Stomach (tissue), 9 donors: ENCODE results near the gene C1orf226. TPM values are rescaled to one million over a fixed set of nuclear protein-coding genes. Genes with fewer than 3 reads are reported as not detected.

Experiments used
- DNase-seq, 2 donors: peaks; one replicate each; pipeline versions ENCODE4 v3.0.0 to v3.0.0-alpha.2; 2013 to 2019
- H3K27ac ChIP-seq, 5 donors: fragments of 200-600 bp in 4 of 5; sonication (generic) in 4 of 5; one replicate each; pipeline ENCODE4 v1.5.1; 2013 to 2019; ENCODE audit warnings: mild to moderate bottlenecking in 1 of 5, moderate library complexity in 1 of 5
- H3K27me3 ChIP-seq, 3 donors: fragments of 200-600 bp; sonication (generic); one replicate each; pipeline ENCODE4 v1.5.1; 2017 to 2019; ENCODE audit warnings: mixed run types in 1 of 3
- H3K36me3 ChIP-seq, 4 donors: fragments of 200-600 bp; sonication (generic); 1 replicate in 3 of 4; 2 replicates in 1 of 4; pipeline ENCODE4 v1.5.1; 2016 to 2019
- H3K4me1 ChIP-seq, 4 donors: fragments of 200-600 bp; sonication (generic); one replicate each; pipeline ENCODE4 v1.5.1; 2016 to 2019
- H3K4me3 ChIP-seq, 4 donors: fragments of 200-600 bp; sonication (generic) in 3 of 4; one replicate each; pipeline ENCODE4 v1.5.1; 2016 to 2019; ENCODE audit warnings: mild to moderate bottlenecking in 1 of 4
- H3K9me3 ChIP-seq, 4 donors: fragments of 200-600 bp; sonication (generic); one replicate each; pipeline ENCODE4 v1.5.1; 2016 to 2019
- CTCF ChIP-seq, 7 experiments: fragments of 450-650 bp in 4 of 7; fragments of 200-600 bp in 3 of 7; sonication (generic) in 3 of 7; IDR thresholded peaks; one replicate each; pipeline ENCODE4 v1.5.1; 2016 to 2019; ENCODE audit warnings: antibody characterized with exemption in 7 of 7, control low read depth in 2 of 7, mild to moderate bottlenecking in 1 of 7
- EP300 ChIP-seq: sonication (generic); formaldehyde crosslinking; IDR thresholded peaks from one replicate; pipeline ENCODE4 v1.6.1; 2017; ENCODE audit warnings: antibody characterized with exemption
- POLR2A ChIP-seq, 4 donors: fragments of 450-650 bp; IDR thresholded peaks; one replicate each; pipeline ENCODE4 v1.6.1; 2016; ENCODE audit warnings: antibody characterized with exemption in 4 of 4, control low read depth in 2 of 4, mild to moderate bottlenecking in 1 of 4, moderate library complexity in 1 of 4
- POLR2AphosphoS5 ChIP-seq, 3 donors: sonication (generic); formaldehyde crosslinking; IDR thresholded peaks; one replicate each; pipeline ENCODE4 v1.6.1; 2016; ENCODE audit warnings: antibody characterized with exemption in 3 of 3
- WGBS, 5 donors: extraction: QIAGEN DNeasy Blood & Tissue Kit in 3 of 5; methylation state at CpG; one replicate each; pipeline versions ENCODE4 v1.1.5 to v1.1.7; 2013 to 2018; 5-methylcytosine and 5-hydroxymethylcytosine counted together
- intact Hi-C: fragments of 100-400 bp; cut with DNase I; formaldehyde crosslinking; loops from one replicate; pipeline ENCODE4 v1.15.1; 2023; ENCODE audit warnings: low total_unique reads
- polyA plus RNA-seq, 3 donors: library from polyadenylated mRNA; stranded (reverse); fragments of 200-250 nt; gene quantifications; one replicate each; pipeline ENCODE4 v1.2.3, GENCODE V29; 2013
- total RNA-seq, 5 donors: library from RNA; depleted of rRNA; stranded (reverse); fragments of >200 nt; gene quantifications; one replicate each; pipeline versions ENCODE4 v1.1.0 to v1.2.3, GENCODE V29; 2014 to 2016
- donor health status: healthy with polysubstance abuse.
- donor health status: Bipolar disorder and iron deficiency.
- donor health status: healthy.

Gene C1orf226
- total and polyA plus RNA-seq, 8 donors = 2.4 to 14.0 (median 4.0) TPM

- Histone ChIP-seq H3K27me3 (no peaks in the 10 kb centered on the region), H3K9me3 (no peaks in the 10 kb centered on the region), H3K36me3 (peaks cover 3 to 17% (median 10%) of the 10 kb centered on the region in 4 donors), H3K4me1 (peaks cover 0 to 12% (median 8%) of the 10 kb centered on the region in 4 donors), H3K4me3 (no peak overlapping the region), H3K27ac (no peak overlapping the region)
- 81 to 87% (median 85%) methylated on average over 6 to 8 of the region's 8 CpGs for WGBS, 5 donors
- peak in 1 of 2 donors; percentile 7 for DNase-seq
- intact Hi-C loops = no loop called here
- TF ChIP-seq POLR2AphosphoS5 (IDR thresholded peaks at IDR 0.05) (no peak), CTCF (IDR thresholded peaks at IDR 0.05) (no peak), EP300 (no peak)
These were observed 6.1 kb upstream of the C1orf226 start for GRCh38 chr1:162375463-162375862.

GRCh38 chr1:162376691-162377090, 4.8 kb upstream of the C1orf226 start, which contains the start of gene SPATA46:
Gene SPATA46 (minus strand): TSS chr1:162376854. CDS start chr1:162376790, 64 bp downstream.
- DNase-seq = no peak

GRCh38 chr1:162380061-162380846, 1.3 kb upstream of the C1orf226 start:
- H3K4me1 ChIP-seq = peaks cover 0 to 9% (median 3%) of the 10 kb centered on the region in 4 donors
- H3K9me3 ChIP-seq = no peaks in the 10 kb centered on the region
- H3K36me3 ChIP-seq = peaks cover 0 to 34% (median 19%) of the 10 kb centered on the region in 4 donors
- intact Hi-C loops = no loop called here
- 82 to 91% (median 88%) methylated on average over 6 of the region's 6 CpGs for WGBS, 5 donors
- no peaks in the 10 kb centered on the region for H3K27me3 ChIP-seq
- no peak for DNase-seq
- TF ChIP-seq CTCF (IDR thresholded peaks at IDR 0.05) (no peak), POLR2A (IDR thresholded peaks at IDR 0.05) (no peak), POLR2AphosphoS5 (IDR thresholded peaks at IDR 0.05) (no peak), EP300 (no peak)
- no peak overlapping the region for H3K4me3 ChIP-seq
- H3K27ac ChIP-seq = peak overlapping the region in 1 of 5 donors; percentile 86

More at GRCh38 chr1:162376691-162377090, 4.8 kb upstream of the C1orf226 start, which contains the start of gene SPATA46:
- TF ChIP-seq POLR2A (IDR thresholded peaks at IDR 0.05) (no peak), CTCF (IDR thresholded peaks at IDR 0.05) (no peak), POLR2AphosphoS5 (IDR thresholded peaks at IDR 0.05) (no peak), EP300 (no peak)
- Histone ChIP-seq H3K27me3 (no peaks in the 10 kb centered on the region), H3K4me1 (peaks cover 0 to 12% (median 7%) of the 10 kb centered on the region in 4 donors), H3K27ac (no peak within 1 kb of the TSS), H3K4me3 (no peak within 1 kb of the TSS), H3K9me3 (no peaks in the 10 kb centered on the region), H3K36me3 (peaks cover 0 to 17% (median 8%) of the 10 kb centered on the region in 4 donors)
- intact Hi-C loops = no loop called here
- 92 to 99% (median 93%) methylated on average over 5 of the region's 5 CpGs for WGBS, 5 donors

- Histone ChIP-seq H3K4me1 (peaks cover 0 to 9% (median 3%) of the 10 kb centered on the region in 4 donors), H3K27ac (peak overlapping the region; percentile 38 to 89 (median 74)), H3K4me3 (no peak overlapping the region), H3K9me3 (no peaks in the 10 kb centered on the region), H3K36me3 (peaks cover 0 to 43% (median 15%) of the 10 kb centered on the region in 4 donors), H3K27me3 (no peaks in the 10 kb centered on the region)
- no peak for DNase-seq
- TF ChIP-seq CTCF (IDR thresholded peaks at IDR 0.05) (no peak), EP300 (no peak), POLR2A (IDR thresholded peaks at IDR 0.05) (no peak), POLR2AphosphoS5 (IDR thresholded peaks at IDR 0.05) (no peak)
- intact Hi-C loops = no loop called here
- WGBS, 5 donors = 76 to 93% (median 84%) methylated on average over 12 to 13 of the region's 13 CpGs
These were observed 618 bp downstream of the C1orf226 start for GRCh38 chr1:162381941-162382750.
